HCT116 (cell line): Measurements from ENCODE around the gene ANKRD9. TPM values are rescaled to one million over a fixed set of nuclear protein-coding genes. Genes with fewer than 3 reads are reported as not detected.

Experiments used
- ATAC-seq: fragments of 200-7000 bp; cut with Tn5 transposase; 2 replicates; pipeline ENCODE4 v1.9.1; 2020; ENCODE audit warnings: mild to moderate bottlenecking, moderate library complexity
- BruUV-seq: library from RNA; stranded (reverse); fragments of 400-500 nt; replicated peaks from 2 replicates; lab custom pipeline; 2021; lab: Mats Ljungman, UMichigan
- CTCF ChIA-PET: fragments of 300-600 bp; sonication (Branson Sonifier 250); formaldehyde crosslinking; loops from one replicate; lab custom pipeline; 2021; ENCODE audit warnings: antibody characterized with exemption; lab: Charles Lee
- POLR2A ChIA-PET: fragments of 300-600, 350-600 bp; sonication (Branson Sonifier 250); formaldehyde crosslinking; loops from one replicate; lab custom pipeline; 2021; ENCODE audit warnings: antibody characterized with exemption; lab: Charles Lee
- RAD21 ChIA-PET, 2 experiments: fragments of 300-600 bp; sonication (Branson Sonifier 250); formaldehyde crosslinking; loops; one replicate each; lab custom pipeline; 2023; ENCODE audit warnings: low total read pairs in 2 of 2; ENCODE audit not compliant: uncharacterized antibody in 2 of 2, unreplicated experiment in 2 of 2, low non-redundant PET in 1 of 2; lab: Charles Lee
- DNase-seq: peaks from one replicate; pipeline ENCODE4 v3.0.0-alpha.2; 2010; ENCODE audit warnings: low read depth, low spot score
- H2AFZ ChIP-seq: fragments of 200-600 bp; shearing (Covaris generic), sonication (generic); 2 replicates; pipeline ENCODE4 v1.6.1; 2017; ENCODE audit warnings: low read depth, mixed run types, mixed read lengths, antibody characterized with exemption, low read length; ENCODE audit not compliant: poor library complexity, severe bottlenecking
- H3K27ac ChIP-seq: 2 replicates; pipeline ENCODE4 v1.5.1; 2012; ENCODE audit warnings: low read depth, low read length
- H3K27me3 ChIP-seq: fragments of 200-600 bp; sonication (generic); 2 replicates; pipeline ENCODE4 v1.6.1; 2016; ENCODE audit warnings: mixed run types, low read length, mixed read lengths; ENCODE audit not compliant: insufficient read depth
- H3K36me3 ChIP-seq, 2 experiments: fragments of 200-500 bp in 1 of 2; fragments of 200-600 bp in 1 of 2; sonication (Bioruptor generic) in 1 of 2; sonication (generic) in 1 of 2; 2 replicates each; pipeline versions ENCODE4 v1.5.1 to v1.6.1; 2014 to 2016; ENCODE audit warnings: low read length in 2 of 2, inconsistent platforms in 1 of 2, mixed read lengths in 1 of 2, mixed run types in 1 of 2; ENCODE audit not compliant: insufficient read depth in 2 of 2, control insufficient read depth in 1 of 2
- H3K4me1 ChIP-seq, 2 experiments: fragments of 200-600 bp in 1 of 2; sonication (generic) in 1 of 2; 2 replicates each; pipeline versions ENCODE4 v1.5.1 to v1.6.1; 2012 to 2017; ENCODE audit warnings: low read length in 2 of 2, inconsistent platforms in 1 of 2, mild to moderate bottlenecking in 1 of 2, mixed read lengths in 1 of 2, mixed run types in 1 of 2, moderate library complexity in 1 of 2; ENCODE audit not compliant: insufficient read depth in 2 of 2, control insufficient read depth in 1 of 2
- H3K4me2 ChIP-seq: fragments of 200-600 bp; sonication (generic); 2 replicates; pipeline ENCODE4 v1.6.1; 2017; ENCODE audit warnings: mixed run types, low read length, mixed read lengths
- H3K4me3 ChIP-seq, 2 experiments: fragments of 200-600 bp in 1 of 2; sonication (generic) in 1 of 2; replicated peaks in 1 of 2; 2 replicates each; pipeline ENCODE4 v1.5.1; 2011 to 2016; ENCODE audit warnings: low read length in 2 of 2, control low read depth in 1 of 2, low read depth in 1 of 2, mild to moderate bottlenecking in 1 of 2, mixed read lengths in 1 of 2, mixed run types in 1 of 2
- H3K79me2 ChIP-seq: fragments of 200-600 bp; sonication (generic); 2 replicates; pipeline ENCODE4 v1.6.1; 2017; ENCODE audit warnings: mild to moderate bottlenecking, mixed run types, low read length, moderate library complexity, mixed read lengths; ENCODE audit not compliant: insufficient read depth
- H3K9ac ChIP-seq: fragments of 200-600 bp; sonication (generic); 2 replicates; pipeline ENCODE4 v1.6.1; 2016; ENCODE audit warnings: low read length, mixed read lengths
- H3K9me2 ChIP-seq: fragments of 200-600 bp; sonication (generic), shearing (Covaris generic); 2 replicates; pipeline ENCODE4 v1.6.1; 2017; ENCODE audit warnings: mixed run types, mild to moderate bottlenecking, moderate library complexity; ENCODE audit not compliant: insufficient read depth
- H3K9me3 ChIP-seq, 2 experiments: fragments of 200-500 bp in 1 of 2; fragments of 200-600 bp in 1 of 2; sonication (Bioruptor generic) in 1 of 2; sonication (generic) in 1 of 2; 2 replicates each; pipeline ENCODE4 v1.6.1; 2014 to 2017; ENCODE audit warnings: low read length in 2 of 2, mixed read lengths in 2 of 2, inconsistent platforms in 1 of 2, low read depth in 1 of 2, mild to moderate bottlenecking in 1 of 2, mixed run types in 1 of 2, moderate library complexity in 1 of 2; ENCODE audit not compliant: control insufficient read depth in 1 of 2, insufficient read depth in 1 of 2
- H4K20me1 ChIP-seq: fragments of 200-600 bp; sonication (generic), shearing (Covaris generic); 2 replicates; pipeline ENCODE4 v1.6.1; 2017; ENCODE audit warnings: mixed run types, mild to moderate bottlenecking, moderate library complexity; ENCODE audit not compliant: insufficient read depth
- CBX3 ChIP-seq: IDR thresholded peaks from 2 replicates; pipeline ENCODE4 v1.6.1; 2012; ENCODE audit warnings: low read depth
- CTCF ChIP-seq, 3 experiments: fragments of 200-600 bp in 1 of 3; sonication (generic) in 1 of 3; IDR thresholded peaks in 2 of 3; conservative IDR thresholded peaks in 1 of 3; 2 replicates each; pipeline ENCODE4 v1.5.1; 2012 to 2017; ENCODE audit warnings: low read depth in 2 of 3, low read length in 2 of 3, antibody characterized with exemption in 1 of 3, borderline replicate concordance in 1 of 3, control low read depth in 1 of 3, mild to moderate bottlenecking in 1 of 3, mixed read lengths in 1 of 3, mixed run types in 1 of 3, moderate library complexity in 1 of 3; ENCODE audit not compliant: insufficient read depth in 1 of 3
- EZH2phosphoT487 ChIP-seq: fragments of 200-600 bp; IDR thresholded peaks from 2 replicates; pipeline ENCODE4 v1.6.1; 2018; ENCODE audit warnings: antibody characterized with exemption, borderline replicate concordance
- FOSL1 ChIP-seq: IDR thresholded peaks from 2 replicates; pipeline ENCODE4 v1.6.1; 2012; ENCODE audit warnings: low read depth
- MAX ChIP-seq: IDR thresholded peaks from 2 replicates; pipeline ENCODE4 v1.6.1; 2012
- POLR2AphosphoS5 ChIP-seq: IDR thresholded peaks from 2 replicates; pipeline ENCODE4 v1.6.1; 2011; ENCODE audit warnings: mild to moderate bottlenecking, low read depth, low read length, moderate library complexity
- SIN3A ChIP-seq: IDR thresholded peaks from 2 replicates; pipeline ENCODE4 v1.6.1; 2012; ENCODE audit warnings: low read depth
- SP1 ChIP-seq: IDR thresholded peaks from 2 replicates; pipeline ENCODE4 v1.6.1; 2012; ENCODE audit warnings: low read depth
- SRF ChIP-seq: IDR thresholded peaks from 2 replicates; pipeline ENCODE4 v1.6.1; 2012; ENCODE audit warnings: low read depth
- ZBTB33 ChIP-seq: IDR thresholded peaks from 2 replicates; pipeline ENCODE4 v1.6.1; 2011; ENCODE audit warnings: mild to moderate bottlenecking, low read length, moderate library complexity; ENCODE audit not compliant: insufficient replicate concordance; ENCODE audit errors: extremely low read depth
- ZFX ChIP-seq: fragments of 450-650 bp; IDR thresholded peaks from 2 replicates; pipeline ENCODE4 v1.6.1; 2017
- intact Hi-C: fragments of 100-400 bp; cut with micrococcal nuclease; formaldehyde crosslinking; loops from 2 replicates; pipeline ENCODE4 v1.10.0; 2022
- total RNA-seq: library from RNA; stranded (reverse); gene quantifications from one replicate; pipeline ENCODE4 v1.2.1, GENCODE V29; 2021; ENCODE audit not compliant: unreplicated experiment
- TF ChIP-seq, protein P1 (sequence below): IDR thresholded peaks from 2 replicates; pipeline ENCODE4 v1.6.1; 2012; ENCODE audit warnings: low read depth

ANKRD9 gene
- total RNA-seq, 1 experiment from 2014 or later: 29.0 TPM

DNA sequence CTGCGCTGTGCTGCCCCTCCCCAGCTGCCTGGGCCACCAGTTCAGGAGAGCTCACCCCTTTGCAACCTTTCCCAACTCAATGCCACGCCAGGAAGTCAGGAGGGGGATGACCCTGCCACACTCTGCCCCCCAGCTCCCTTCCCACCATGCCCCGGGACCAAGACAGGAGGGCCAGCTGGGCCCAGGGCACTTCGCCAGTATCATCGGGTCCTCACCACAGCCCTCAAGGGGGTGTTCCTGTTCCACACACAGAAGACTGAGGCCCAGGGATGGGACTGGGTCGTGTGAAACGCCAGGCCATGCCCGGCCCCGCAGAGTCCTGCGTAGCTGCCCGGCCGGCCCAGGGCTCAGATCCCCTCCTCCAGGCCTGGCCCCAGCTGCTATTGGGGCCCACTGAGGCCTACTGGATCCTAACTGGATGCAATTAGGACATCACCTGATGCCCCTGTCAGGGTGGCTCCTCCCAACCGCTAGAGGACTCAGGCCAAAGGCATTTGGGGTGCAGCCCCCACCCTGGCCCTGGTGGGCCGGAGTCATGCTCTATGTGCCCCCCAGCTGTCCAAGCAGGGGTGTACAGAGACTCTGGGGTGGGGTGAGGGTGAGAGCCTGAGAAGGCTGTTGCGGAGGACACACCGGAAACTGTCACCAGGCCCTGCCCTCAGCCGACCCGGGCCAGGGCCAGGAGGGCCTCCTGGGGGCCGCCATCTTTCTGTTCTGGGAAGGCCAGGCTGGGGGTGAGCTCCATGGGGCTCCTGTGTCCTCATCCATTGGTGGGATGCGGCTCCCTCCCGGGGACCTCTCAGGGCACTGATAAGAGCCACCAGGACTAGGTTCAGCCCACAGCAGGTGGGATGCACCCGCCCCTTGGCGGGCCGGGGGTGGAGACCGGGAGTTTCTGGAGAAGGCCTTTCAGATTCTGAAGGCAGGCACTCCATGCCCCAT lies 29.3 kb upstream of the ANKRD9 start:
- no peak overlapping the region for H3K4me2 ChIP-seq

More for the DNA sequence above, 29.3 kb upstream of the ANKRD9 start:
- ChIA-PET RAD21 (no interaction called here), POLR2A (interaction anchor here (1.0 kb wide), 1 partner anchor 12 kb away, joined by 3 read pairs; no protein-coding TSS in a partner anchor), CTCF (interaction anchor here (1.7 kb wide), 1 partner anchor 14 kb away, joined by 6 read pairs; no protein-coding TSS in a partner anchor)
- no peaks in the 10 kb centered on the region for H3K27me3 ChIP-seq
- TF ChIP-seq SRF (no peak), ZBTB33 (no peak), MAX (no peak), ZFX (no peak), SP1 (no peak), CTCF (IDR thresholded peaks at IDR 0.05 in 2 of 3, conservative IDR thresholded peaks at IDR 0.05 in 1 of 3; ENCODE audit: borderline replicate concordance in 1 of 3, insufficient read depth in 1 of 3, low read depth in 2 of 3, low read length in 2 of 3) (no peak), CBX3 (no peak), FOSL1 (no peak), SIN3A (no peak), POLR2AphosphoS5 (no peak), EZH2phosphoT487 (no peak)
- TF ChIP-seq, protein P1, sequence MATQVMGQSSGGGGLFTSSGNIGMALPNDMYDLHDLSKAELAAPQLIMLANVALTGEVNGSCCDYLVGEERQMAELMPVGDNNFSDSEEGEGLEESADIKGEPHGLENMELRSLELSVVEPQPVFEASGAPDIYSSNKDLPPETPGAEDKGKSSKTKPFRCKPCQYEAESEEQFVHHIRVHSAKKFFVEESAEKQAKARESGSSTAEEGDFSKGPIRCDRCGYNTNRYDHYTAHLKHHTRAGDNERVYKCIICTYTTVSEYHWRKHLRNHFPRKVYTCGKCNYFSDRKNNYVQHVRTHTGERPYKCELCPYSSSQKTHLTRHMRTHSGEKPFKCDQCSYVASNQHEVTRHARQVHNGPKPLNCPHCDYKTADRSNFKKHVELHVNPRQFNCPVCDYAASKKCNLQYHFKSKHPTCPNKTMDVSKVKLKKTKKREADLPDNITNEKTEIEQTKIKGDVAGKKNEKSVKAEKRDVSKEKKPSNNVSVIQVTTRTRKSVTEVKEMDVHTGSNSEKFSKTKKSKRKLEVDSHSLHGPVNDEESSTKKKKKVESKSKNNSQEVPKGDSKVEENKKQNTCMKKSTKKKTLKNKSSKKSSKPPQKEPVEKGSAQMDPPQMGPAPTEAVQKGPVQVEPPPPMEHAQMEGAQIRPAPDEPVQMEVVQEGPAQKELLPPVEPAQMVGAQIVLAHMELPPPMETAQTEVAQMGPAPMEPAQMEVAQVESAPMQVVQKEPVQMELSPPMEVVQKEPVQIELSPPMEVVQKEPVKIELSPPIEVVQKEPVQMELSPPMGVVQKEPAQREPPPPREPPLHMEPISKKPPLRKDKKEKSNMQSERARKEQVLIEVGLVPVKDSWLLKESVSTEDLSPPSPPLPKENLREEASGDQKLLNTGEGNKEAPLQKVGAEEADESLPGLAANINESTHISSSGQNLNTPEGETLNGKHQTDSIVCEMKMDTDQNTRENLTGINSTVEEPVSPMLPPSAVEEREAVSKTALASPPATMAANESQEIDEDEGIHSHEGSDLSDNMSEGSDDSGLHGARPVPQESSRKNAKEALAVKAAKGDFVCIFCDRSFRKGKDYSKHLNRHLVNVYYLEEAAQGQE: no peak
- 0 out of 2 replicates have a peak, but pooled peaks have one; percentile 8 for ATAC-seq
- H3K9me2 ChIP-seq: no peaks in the 10 kb centered on the region
- no peaks in the 10 kb centered on the region for H4K20me1 ChIP-seq
- H3K9ac ChIP-seq: no peak overlapping the region
- intact Hi-C loops: no loop called here
- H3K9me3 ChIP-seq: no peaks in the 10 kb centered on the region
- BruUV-seq: no TSS peak
- H3K79me2 ChIP-seq: no peaks in the 10 kb centered on the region
- no peaks in the 10 kb centered on the region for H3K36me3 ChIP-seq
- no peak overlapping the region for H2AFZ ChIP-seq
- peaks cover 6 to 37% of the 10 kb centered on the region in 2 experiments; a peak in 3 of 4 replicates for H3K4me1 ChIP-seq
- no peak overlapping the region for H3K4me3 ChIP-seq
- no peak overlapping the region; the same call in 1 of the 2 replicates for H3K27ac ChIP-seq
- DNase-seq: no peak
